ENCODE measurements around the gene ETV6.
"Not testable (repeated sequence)": the region's sequence is repeated elsewhere in the genome, so short reads cannot be mapped to it uniquely, and the experiment has no call there.

ETV6 gene

DNA sequence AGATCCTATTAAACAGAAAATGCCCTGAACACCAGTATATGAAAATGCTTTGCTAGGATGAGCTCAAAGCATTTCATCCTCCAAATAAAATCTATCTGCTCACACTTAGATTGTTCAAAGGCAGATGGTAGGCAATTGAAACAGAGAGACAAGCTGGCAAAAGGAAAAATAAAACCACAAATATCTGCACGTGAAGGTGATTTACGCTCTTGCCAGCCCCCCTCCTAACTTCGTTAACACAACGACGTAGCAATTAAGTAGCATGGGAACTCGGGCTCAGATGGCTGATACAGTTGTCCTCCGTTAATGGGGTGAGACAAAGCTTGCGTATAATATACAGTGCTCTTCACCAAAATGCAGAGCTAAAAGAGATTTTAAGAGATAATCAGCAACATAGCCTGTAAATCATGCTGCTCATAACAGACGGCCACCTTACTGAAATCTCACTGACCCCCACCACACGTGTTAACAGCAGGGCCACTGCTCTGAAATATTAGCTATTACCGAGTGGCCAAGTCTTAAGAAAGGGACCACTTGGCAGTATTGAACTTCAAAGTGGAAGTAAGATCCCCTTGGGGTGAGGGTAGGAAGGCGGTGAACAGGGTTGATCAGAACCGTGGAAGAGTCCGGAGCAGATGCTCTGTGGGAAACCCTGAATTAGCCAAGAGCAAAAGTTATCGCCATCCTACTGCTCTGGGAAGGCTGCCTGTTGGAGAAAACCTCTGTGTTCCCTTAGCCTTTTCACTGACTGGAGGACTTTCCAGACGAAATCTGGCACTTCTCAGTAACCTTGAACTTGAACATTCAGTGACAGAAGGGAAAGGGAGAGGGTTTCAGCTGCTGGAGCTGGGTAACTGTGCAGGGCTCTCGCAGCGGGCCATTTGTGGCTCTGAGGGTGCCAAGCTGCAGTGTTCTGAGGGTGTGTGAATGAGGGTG is 23.1 kb downstream of the ETV6 start:
- FAIRE-seq: no peak

DNA sequence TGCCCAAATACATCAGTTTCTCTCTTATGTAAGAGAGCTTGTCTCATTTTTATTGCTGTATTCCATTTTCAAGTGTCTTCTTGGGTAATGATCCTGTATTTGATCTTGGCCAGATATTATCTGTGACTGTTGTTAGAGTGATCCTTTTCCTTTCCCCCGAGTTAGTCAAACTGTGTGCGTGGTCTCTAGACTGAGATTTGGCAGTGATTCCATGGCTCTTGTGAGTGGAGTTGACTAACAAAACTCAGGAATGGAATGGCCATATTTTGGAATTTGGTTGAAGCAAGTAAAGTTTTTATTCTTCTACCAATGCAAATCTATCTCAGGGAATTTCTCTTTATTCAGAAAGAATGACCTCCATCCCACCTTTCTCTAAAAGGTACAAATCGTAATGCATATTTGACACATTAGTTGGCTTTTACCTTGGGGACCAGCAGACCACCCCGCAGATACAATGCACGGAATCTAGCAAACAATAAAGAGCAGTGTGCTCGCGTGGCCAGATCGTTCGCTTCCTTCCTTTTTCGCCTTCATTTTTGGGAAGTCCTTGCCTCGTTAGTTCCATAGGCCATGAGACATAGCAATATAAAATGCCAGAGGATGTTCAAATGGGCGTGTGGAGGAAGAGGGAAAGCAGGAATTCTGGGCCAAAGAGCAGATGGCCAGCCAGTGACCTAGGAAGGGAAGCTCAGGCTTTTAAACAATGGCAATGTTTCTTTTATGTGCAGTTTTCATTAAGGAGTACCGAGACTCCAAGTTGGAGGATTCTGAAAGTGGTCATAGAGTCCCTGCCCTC is 24.4 kb downstream of the ETV6 start:
- FAIRE-seq: no peak

DNA sequence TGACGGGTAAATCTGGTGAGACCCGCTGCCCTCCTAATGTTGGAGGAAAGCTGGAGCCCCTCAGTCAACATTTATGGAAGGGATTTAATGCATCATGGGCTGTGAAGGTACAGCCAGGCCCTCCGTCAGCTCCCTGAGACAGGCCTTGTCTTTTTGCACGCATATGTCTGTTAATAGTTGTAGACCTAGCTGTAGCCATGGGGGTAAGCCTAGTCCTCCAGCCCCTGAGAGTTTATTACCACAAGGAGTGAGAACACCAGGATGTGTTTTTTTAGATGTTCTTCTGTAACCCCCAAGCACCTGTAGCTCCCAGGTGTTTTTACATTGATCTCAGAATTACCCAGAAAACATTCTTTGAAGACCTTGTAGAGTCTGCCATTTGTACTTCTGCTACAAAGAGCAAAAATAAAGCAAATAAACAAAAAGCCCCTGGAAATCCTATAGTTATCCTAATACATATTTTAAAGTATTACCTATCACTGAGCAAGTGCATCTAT is 25.5 kb downstream of the ETV6 start:
- FAIRE-seq: no peak

- FAIRE-seq: no peak
These were observed 26.6 kb downstream of the ETV6 start for GRCh38 chr12:11676052-11676451.

GRCh38 chr12:11677093-11677492 is 27.6 kb downstream of the ETV6 start:
- FAIRE-seq: no peak

- FAIRE-seq: no peak
These were observed 28.3 kb downstream of the ETV6 start for GRCh38 chr12:11677752-11678151.

DNA sequence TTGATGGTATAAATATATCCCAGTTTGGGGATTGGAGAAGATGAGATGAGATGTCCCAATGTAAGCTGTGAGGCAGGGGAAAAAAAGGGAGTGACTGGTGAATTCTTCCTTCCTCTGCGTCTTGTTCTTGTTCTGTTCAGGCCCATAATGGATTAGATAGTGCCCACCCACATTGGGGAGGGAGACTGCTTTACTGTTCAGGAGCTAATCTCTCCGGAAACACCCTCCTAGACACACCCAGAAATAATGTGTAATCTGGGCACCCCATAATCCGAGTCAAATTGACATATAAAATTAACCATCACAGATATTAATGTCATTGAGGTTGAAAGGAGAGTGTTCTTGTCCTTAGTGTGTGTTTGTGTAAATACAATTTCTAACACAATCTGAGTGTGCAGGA is 29.3 kb downstream of the ETV6 start:
- FAIRE-seq: no peak

DNA sequence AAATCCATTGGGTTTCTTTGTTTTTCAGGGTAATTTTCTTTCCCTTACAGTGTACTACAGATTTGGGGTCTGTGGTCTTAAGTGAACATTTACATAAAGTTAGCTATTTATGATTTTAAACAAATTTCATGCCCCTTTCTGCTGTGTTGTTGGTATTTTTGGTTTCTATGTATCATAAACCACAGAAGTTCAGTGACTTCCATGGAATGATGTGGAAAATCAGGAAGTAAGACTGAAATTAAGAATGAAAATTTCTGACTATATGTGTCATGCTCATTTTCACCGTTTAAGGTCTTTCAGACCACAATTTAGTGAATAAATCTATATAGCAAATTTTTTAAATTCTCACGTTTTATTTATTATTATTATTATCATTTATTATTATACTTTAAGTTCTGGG is 31.7 kb downstream of the ETV6 start:
- no peak for FAIRE-seq

DNA sequence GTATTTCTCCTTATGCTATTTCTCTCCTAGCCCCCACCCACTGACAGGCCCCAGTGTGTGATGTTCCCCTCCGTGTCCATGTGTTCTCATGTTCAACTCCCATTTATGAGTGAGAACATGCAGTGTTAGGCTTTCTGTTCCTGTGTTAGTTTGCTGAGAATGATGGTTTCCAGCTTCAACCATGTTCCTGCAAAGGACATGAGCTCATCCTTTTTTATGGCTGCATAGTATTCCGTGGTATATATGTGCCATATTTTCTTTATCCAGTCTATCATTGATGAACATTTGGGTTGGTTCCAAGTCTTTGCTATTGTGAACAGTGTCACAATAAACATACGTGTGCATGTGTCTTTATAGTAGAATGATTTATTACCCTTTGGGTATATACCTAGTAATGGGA is 32.2 kb downstream of the ETV6 start:
- not testable (repeated sequence) for FAIRE-seq

DNA sequence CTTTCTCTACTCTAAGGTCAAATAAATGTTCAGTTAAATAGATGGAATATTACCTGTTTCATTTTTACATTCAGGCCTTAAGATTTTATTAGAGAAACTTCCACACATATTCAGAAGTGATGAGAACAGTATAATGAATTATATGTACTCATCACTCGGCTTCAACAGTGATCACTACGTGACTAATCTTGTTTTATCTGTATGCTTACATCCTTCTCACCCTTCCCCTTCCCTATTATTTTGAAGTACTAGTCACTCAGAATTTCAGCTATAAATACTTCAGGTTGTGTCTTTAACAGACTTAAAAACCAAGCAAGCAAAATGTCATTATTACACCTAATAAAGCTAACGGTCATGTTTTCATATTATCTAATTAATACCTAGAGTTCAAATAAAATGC is 34.9 kb downstream of the ETV6 start:
- FAIRE-seq: no peak

DNA sequence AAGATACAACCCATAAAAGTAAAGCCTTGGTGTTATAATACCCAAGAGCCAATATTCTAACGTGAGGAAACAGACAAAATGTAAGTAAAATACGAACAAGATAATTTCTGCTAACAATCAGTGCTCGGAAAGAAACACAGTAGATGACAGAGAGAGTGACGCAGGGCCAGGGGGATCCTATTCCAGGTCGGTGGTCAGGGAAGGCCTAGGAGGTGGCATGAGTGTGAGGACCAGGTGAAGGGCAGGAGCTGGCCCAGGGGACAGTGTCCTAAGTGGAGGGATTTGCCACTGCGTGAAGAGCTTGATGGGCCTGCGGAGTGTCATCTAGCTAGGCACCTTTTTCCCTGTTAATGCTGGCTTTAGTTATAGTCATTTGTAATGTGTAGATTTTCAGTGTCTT is 35.3 kb downstream of the ETV6 start:
- FAIRE-seq: no peak

DNA sequence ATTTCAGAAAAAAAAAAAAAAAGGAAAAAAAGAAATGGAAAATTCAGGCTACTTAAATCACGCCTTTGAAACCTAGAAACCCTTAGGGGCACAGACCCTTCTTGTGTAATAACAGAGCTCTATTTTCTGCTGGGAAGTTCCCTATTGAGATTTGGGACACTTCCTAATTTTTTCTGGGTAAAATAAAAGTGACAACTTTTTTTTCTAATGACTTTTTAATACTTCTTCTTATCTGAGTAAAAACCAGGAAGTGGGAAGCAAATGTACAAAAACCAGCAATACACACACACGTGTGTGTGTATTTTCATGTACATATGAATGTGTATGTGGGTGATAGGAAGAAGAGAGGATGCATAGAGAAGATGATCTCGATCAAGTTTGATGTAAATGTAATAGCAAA is 35.8 kb downstream of the ETV6 start:
- no peak for FAIRE-seq

- no peak for FAIRE-seq
These were observed 36.2 kb downstream of the ETV6 start for GRCh38 chr12:11685716-11686115.

DNA sequence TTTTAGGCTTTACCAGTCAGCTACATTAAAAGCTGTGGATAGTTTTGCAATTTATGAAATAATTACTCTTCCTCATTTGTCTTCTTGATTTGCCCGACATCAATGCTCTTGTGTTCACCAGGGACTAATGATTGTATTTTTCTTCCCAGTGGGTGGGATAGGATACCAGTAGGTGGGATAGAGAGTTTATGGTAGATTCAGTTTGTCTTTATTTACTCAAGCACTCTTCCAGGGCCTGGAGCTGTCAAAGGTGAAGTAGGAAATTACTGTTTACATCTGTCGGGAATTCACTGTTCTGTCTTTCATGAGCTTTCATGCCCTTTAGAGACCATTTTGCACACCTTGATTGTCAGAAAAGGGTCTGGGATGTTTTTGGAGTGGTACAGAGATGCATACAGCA is 36.6 kb downstream of the ETV6 start:
- FAIRE-seq: no peak

GRCh38 chr12:11687528-11687927 is 38.1 kb downstream of the ETV6 start:
- FAIRE-seq: no peak

DNA sequence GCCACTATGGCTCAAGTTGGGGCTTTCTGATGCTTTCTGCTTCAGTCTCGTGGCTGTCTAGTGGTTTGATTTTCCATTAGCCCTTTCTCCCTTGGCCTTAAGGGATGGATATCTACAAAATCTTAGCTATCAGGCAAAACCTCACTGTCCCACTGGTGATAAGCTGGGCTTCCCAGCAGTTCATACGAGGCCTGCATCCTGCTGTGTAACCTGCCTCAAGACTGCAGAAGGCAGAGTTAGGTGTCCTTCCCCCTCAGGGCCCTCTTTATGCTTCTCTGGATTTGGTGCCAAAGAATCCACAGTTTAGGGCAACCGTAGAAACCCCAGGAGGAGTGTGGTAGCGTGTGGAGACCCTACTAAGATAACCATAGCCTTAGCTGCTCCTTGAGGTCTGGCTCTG is 38.9 kb downstream of the ETV6 start:
- no peak for FAIRE-seq

- FAIRE-seq: no peak
These were observed 39.4 kb downstream of the ETV6 start for GRCh38 chr12:11688831-11689230.

- FAIRE-seq: no peak
These were observed 40.2 kb downstream of the ETV6 start for GRCh38 chr12:11689591-11690186.

DNA sequence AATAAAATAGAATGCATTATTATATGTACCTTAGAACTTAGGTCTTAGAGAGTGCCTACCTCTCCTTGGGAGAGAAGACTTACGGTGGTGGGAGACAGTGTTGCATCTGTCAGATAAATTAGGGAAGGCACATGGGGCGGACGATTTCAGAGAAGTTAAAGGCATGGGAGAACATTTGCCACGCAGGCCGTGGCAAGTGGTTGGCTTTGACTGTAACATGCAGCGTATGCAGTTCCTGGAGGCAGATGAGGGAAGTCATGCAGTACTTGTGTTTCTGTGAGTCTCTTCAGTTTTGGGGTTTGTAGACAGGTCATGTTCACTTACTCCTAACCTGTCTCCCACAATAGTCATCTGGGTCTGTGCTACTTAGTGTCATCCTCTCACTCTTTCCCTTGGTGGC is 43.6 kb downstream of the ETV6 start:
- FAIRE-seq: no peak

GRCh38 chr12:11693601-11694000 is 44.1 kb downstream of the ETV6 start:
- no peak for FAIRE-seq

DNA sequence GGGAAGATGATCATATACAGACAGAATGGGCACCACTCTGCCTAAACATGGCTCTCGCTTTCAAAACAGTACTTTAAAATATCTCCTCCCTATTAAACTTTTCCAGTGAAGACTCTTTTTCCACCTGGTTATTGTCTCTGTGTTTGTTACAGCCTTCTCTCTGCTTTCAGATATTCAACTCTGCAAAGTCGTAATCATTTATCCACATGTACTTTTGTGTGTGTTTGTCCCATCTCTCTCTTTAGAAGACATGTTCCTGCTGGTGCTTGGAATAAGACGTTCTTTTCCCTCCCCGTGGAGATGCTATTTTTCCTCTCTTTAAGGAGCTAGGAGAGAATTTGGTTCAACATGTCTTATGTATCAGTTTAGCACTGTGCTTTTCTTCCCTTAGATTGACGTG is 45.1 kb downstream of the ETV6 start:
- no peak for FAIRE-seq

DNA sequence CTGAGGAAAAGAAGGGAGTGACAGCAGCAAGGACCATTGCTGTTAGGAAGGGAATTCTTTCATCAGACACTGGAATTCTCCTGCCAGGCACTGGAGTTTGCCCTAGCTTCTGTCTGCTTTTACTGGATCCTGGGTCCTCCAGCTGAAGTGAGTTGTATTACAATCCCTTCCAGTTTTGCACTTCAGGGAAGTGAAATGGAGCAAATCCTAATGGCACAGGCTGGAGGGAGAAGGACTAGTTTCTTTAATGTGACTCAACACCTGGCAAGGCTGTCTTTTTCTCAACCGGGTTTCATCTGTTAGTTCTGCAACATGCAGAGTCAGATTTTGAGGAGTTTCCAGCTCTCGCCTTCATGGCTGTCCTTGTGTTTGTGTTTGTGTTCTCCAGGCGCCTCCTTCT is 45.8 kb downstream of the ETV6 start:
- FAIRE-seq: no peak

- FAIRE-seq: no peak
These were observed 46.6 kb downstream of the ETV6 start for GRCh38 chr12:11696084-11696483.
